IMR-90 (cell line): Measurements from ENCODE around the gene RUNX1. TPM values are rescaled to one million over a fixed set of nuclear protein-coding genes. Genes with fewer than 3 reads are reported as not detected.
A peak's percentile ranks its signal among the peaks of the same experiment; 100 is the strongest.

Source experiments
- ATAC-seq: fragments of 200-7000 bp; cut with Tn5 transposase; 2 replicates; pipeline ENCODE4 v1.9.1; 2020; ENCODE audit warnings: low read depth, mild to moderate bottlenecking, moderate library complexity
- BruUV-seq: library from RNA; stranded (reverse); fragments of 400-500 nt; replicated peaks from 2 replicates; lab custom pipeline; 2021; lab: Mats Ljungman, UMichigan
- CTCF ChIA-PET: fragments of 300-600 bp; formaldehyde crosslinking; extraction: SDS; loops from one replicate; lab custom pipeline; 2021; ENCODE audit warnings: antibody characterized with exemption; lab: Yijun Ruan, JAX
- POLR2A ChIA-PET: fragments of 300-600 bp; sonication (Branson Sonifier 250); formaldehyde crosslinking; loops from one replicate; lab custom pipeline; 2022; ENCODE audit warnings: antibody characterized with exemption; ENCODE audit not compliant: unreplicated experiment; lab: Charles Lee
- DNase-seq: peaks from one replicate; pipeline ENCODE4 v3.0.0; 2013
- H2AFZ ChIP-seq: replicated peaks from 2 replicates; pipeline ENCODE3; 2013; ENCODE audit warnings: low read length, mild to moderate bottlenecking; ENCODE audit not compliant: poor library complexity
- H2AK5ac ChIP-seq: 2 replicates; pipeline ENCODE4 v1.6.1; 2013; ENCODE audit warnings: low read depth, low read length, inconsistent platforms
- H2AK9ac ChIP-seq: replicated peaks from 2 replicates; pipeline ENCODE3; 2013; ENCODE audit warnings: mild to moderate bottlenecking, low read depth, low read length, moderate library complexity; ENCODE audit not compliant: poor library complexity
- H2BK120ac ChIP-seq: 2 replicates; pipeline ENCODE4 v1.6.1; 2013; ENCODE audit warnings: low read depth, low read length, inconsistent platforms
- H2BK15ac ChIP-seq: 3 replicates; pipeline ENCODE4 v1.6.1; 2013; ENCODE audit warnings: low read depth, low read length, inconsistent platforms
- H2BK20ac ChIP-seq: 2 replicates; pipeline ENCODE4 v1.6.1; 2013; ENCODE audit warnings: low read depth, mild to moderate bottlenecking, inconsistent platforms, low read length, moderate library complexity
- H2BK5ac ChIP-seq: 2 replicates; pipeline ENCODE4 v1.6.1; 2013; ENCODE audit warnings: mild to moderate bottlenecking, low read depth, low read length, inconsistent platforms; ENCODE audit not compliant: poor library complexity, severe bottlenecking
- H3K14ac ChIP-seq: replicated peaks from 2 replicates; pipeline ENCODE4 v1.6.1; 2013; ENCODE audit warnings: low read depth, low read length, inconsistent platforms
- H3K18ac ChIP-seq: 2 replicates; pipeline ENCODE4 v1.6.1; 2013; ENCODE audit warnings: low read depth, low read length, control low read depth
- H3K23ac ChIP-seq: 2 replicates; pipeline ENCODE4 v1.6.1; 2013; ENCODE audit warnings: low read depth, low read length, inconsistent platforms
- H3K27ac ChIP-seq: 2 replicates; pipeline ENCODE4 v1.5.1; 2013; ENCODE audit warnings: mild to moderate bottlenecking, control low read depth, low read length; ENCODE audit not compliant: insufficient read depth
- H3K27me3 ChIP-seq: 2 replicates; pipeline ENCODE4 v1.6.1; 2013; ENCODE audit warnings: low read length; ENCODE audit not compliant: control insufficient read depth, insufficient read depth
- H3K36me3 ChIP-seq: 2 replicates; pipeline ENCODE4 v1.6.1; 2013; ENCODE audit warnings: low read length, mixed read lengths; ENCODE audit not compliant: control insufficient read depth, insufficient read depth
- H3K4ac ChIP-seq: 2 replicates; pipeline ENCODE4 v1.6.1; 2013; ENCODE audit warnings: low read depth, low read length, inconsistent platforms
- H3K4me1 ChIP-seq: 2 replicates; pipeline ENCODE4 v1.6.1; 2013; ENCODE audit warnings: low read length, mixed read lengths; ENCODE audit not compliant: control insufficient read depth, insufficient read depth
- H3K4me2 ChIP-seq: 2 replicates; pipeline ENCODE4 v1.6.1; 2013; ENCODE audit warnings: low read depth, mild to moderate bottlenecking, control low read depth, low read length, moderate library complexity
- H3K4me3 ChIP-seq: 2 replicates; pipeline ENCODE4 v1.5.1; 2013; ENCODE audit warnings: low read depth, mild to moderate bottlenecking, control low read depth, low read length, moderate library complexity; ENCODE audit not compliant: insufficient read depth
- H3K56ac ChIP-seq: 2 replicates; pipeline ENCODE4 v1.6.1; 2013; ENCODE audit warnings: low read length, inconsistent platforms; ENCODE audit not compliant: insufficient read depth; ENCODE audit errors: extremely low read depth
- H3K79me1 ChIP-seq, 2 experiments: 2 replicates each; pipeline ENCODE4 v1.6.1; 2013; ENCODE audit warnings: low read length in 2 of 2, inconsistent platforms in 1 of 2, low read depth in 1 of 2
- H3K9ac ChIP-seq: 2 replicates; pipeline ENCODE4 v1.6.1; 2013; ENCODE audit warnings: low read depth, low read length, control low read depth
- H3K9me1 ChIP-seq: 2 replicates; pipeline ENCODE4 v1.6.1; 2013; ENCODE audit warnings: low read length, inconsistent platforms; ENCODE audit not compliant: insufficient read depth
- H3K9me3 ChIP-seq: 2 replicates; pipeline ENCODE4 v1.6.1; 2013; ENCODE audit warnings: low read length; ENCODE audit not compliant: control insufficient read depth, insufficient read depth
- H4K20me1 ChIP-seq: 2 replicates; pipeline ENCODE4 v1.6.1; 2013; ENCODE audit warnings: low read length, inconsistent platforms; ENCODE audit not compliant: insufficient read depth
- H4K5ac ChIP-seq: 2 replicates; pipeline ENCODE4 v1.6.1; 2013; ENCODE audit warnings: mild to moderate bottlenecking, low read depth, low read length, control low read depth
- H4K8ac ChIP-seq, 2 experiments: 2 replicates each; pipeline ENCODE4 v1.6.1; 2013; ENCODE audit warnings: low read depth in 2 of 2, low read length in 2 of 2, control low read depth in 1 of 2, inconsistent platforms in 1 of 2
- H4K91ac ChIP-seq: 2 replicates; pipeline ENCODE4 v1.6.1; 2013; ENCODE audit warnings: low read depth, low read length, inconsistent platforms; ENCODE audit not compliant: insufficient read depth
- CEBPB ChIP-seq: IDR thresholded peaks from 2 replicates; pipeline ENCODE4 v1.6.1; 2012; ENCODE audit warnings: low read depth, low read length, improper control_type of control experiment
- CTCF ChIP-seq: conservative IDR thresholded peaks from 2 replicates; pipeline ENCODE4 v1.5.1; 2012; ENCODE audit warnings: mild to moderate bottlenecking, low read depth, low read length, improper control_type of control experiment
- ELK1 ChIP-seq: fragments of 150-350 bp; IDR thresholded peaks from 2 replicates; pipeline ENCODE4 v1.6.1; 2016; ENCODE audit warnings: low read depth, mild to moderate bottlenecking, low read length, moderate library complexity, borderline replicate concordance
- FOS ChIP-seq: fragments of 150-350 bp; IDR thresholded peaks from 2 replicates; pipeline ENCODE4 v1.6.1; 2016; ENCODE audit warnings: low read depth, low read length
- MAFK ChIP-seq: IDR thresholded peaks from 2 replicates; pipeline ENCODE4 v1.6.1; 2012; ENCODE audit warnings: low read depth, low read length, improper control_type of control experiment
- MXI1 ChIP-seq: IDR thresholded peaks from 2 replicates; pipeline ENCODE4 v1.6.1; 2012; ENCODE audit warnings: low read depth, mild to moderate bottlenecking, low read length, moderate library complexity, borderline replicate concordance
- NFE2L2 ChIP-seq: fragments of 150-350 bp; IDR thresholded peaks from 2 replicates; pipeline ENCODE4 v1.6.1; 2016; ENCODE audit warnings: low read depth, mild to moderate bottlenecking, low read length
- POLR2A ChIP-seq: IDR thresholded peaks from 2 replicates; pipeline ENCODE4 v1.6.1; 2012; ENCODE audit warnings: mild to moderate bottlenecking, low read depth, low read length
- RCOR1 ChIP-seq: IDR thresholded peaks from 2 replicates; pipeline ENCODE4 v1.6.1; 2012; ENCODE audit warnings: mild to moderate bottlenecking, low read length, improper control_type of control experiment; ENCODE audit not compliant: insufficient replicate concordance
- SMC3 ChIP-seq: fragments of 150-350 bp; IDR thresholded peaks from 2 replicates; pipeline ENCODE4 v1.6.1; 2016; ENCODE audit warnings: low read depth, mild to moderate bottlenecking, antibody characterized with exemption, low read length, moderate library complexity
- WGBS, 2 experiments: methylation state at CpG; one replicate each; pipeline versions ENCODE4 v1.1.5 to v1.1.7; 2013; ENCODE audit warnings: missing lambda C conversion rate in 2 of 2; ENCODE audit not compliant: insufficient read length in 1 of 2; ENCODE audit errors: extremely low coverage in 2 of 2; 5-methylcytosine and 5-hydroxymethylcytosine counted together
- dilution Hi-C: fragments of 300-500 bp; cut with HindIII; formaldehyde crosslinking; loops from one replicate; pipeline ENCODE4 v1.14.3; 2018; ENCODE audit warnings: low sequenced_read_pairs; ENCODE audit not compliant: unreplicated experiment
- in situ Hi-C: fragments of 300-500 bp; cut with MboI; formaldehyde crosslinking; loops from 3 replicates; pipeline ENCODE4 v1.14.3; 2019; ENCODE audit warnings: low sequenced_read_pairs, inconsistent platforms, mixed read lengths
- intact Hi-C: fragments of 100-400 bp; cut with micrococcal nuclease; formaldehyde crosslinking; loops from 2 replicates; pipeline ENCODE4 v1.10.0; 2022
- polyA plus RNA-seq, 3 experiments: library from polyadenylated mRNA; depleted of rRNA; stranded (reverse); fragments of >200 nt; gene quantifications; 2 replicates each; pipeline ENCODE4 v1.2.3, GENCODE V29; 2012; ENCODE audit warnings: low replicate concordance in 1 of 3
- total RNA-seq: library from RNA; depleted of rRNA; stranded (reverse); fragments of >200 nt; gene quantifications from 2 replicates; pipeline ENCODE4 v1.2.3, GENCODE V29; 2012

RUNX1 gene
- total and polyA plus RNA-seq, 2 of the 4 experiments (the other 2 are of a cell fraction) = 34.5 to 56.5 TPM

- Histone ChIP-seq H3K23ac (peak overlapping the region; percentile 69), H4K20me1 (peaks cover 35% of the 10 kb centered on the region), H2AK9ac (no peak overlapping the region), H4K8ac (peak overlapping the region; percentile 0 to 60; a peak in 3 of 4 replicates), H2BK5ac (peak overlapping the region; percentile 61), H4K5ac (peak overlapping the region; percentile 34; the same call in 1 of the 2 replicates), H2BK120ac (peak overlapping the region; percentile 13), H2AFZ (no peak overlapping the region), H2BK15ac (peak overlapping the region; percentile 18; the same call in 1 of the 3 replicates), H3K27me3 (no peaks in the 10 kb centered on the region), H3K27ac (peak overlapping the region; percentile 83), H2BK20ac (peak overlapping the region; percentile 12), H2AK5ac (peak overlapping the region; percentile 50; the same call in 1 of the 2 replicates), H3K9me3 (no peaks in the 10 kb centered on the region), H3K18ac (peak overlapping the region; percentile 71), H3K4me1 (peaks cover 22% of the 10 kb centered on the region), H3K9ac (0 out of 2 replicates have a peak overlapping the region, but pooled peaks have one; percentile 7), H3K4me3 (no peak overlapping the region), H3K9me1 (peaks cover 20% of the 10 kb centered on the region), H3K79me1 (peaks cover 36 to 80% of the 10 kb centered on the region in 2 experiments), H3K36me3 (peaks cover 51% of the 10 kb centered on the region), H3K56ac (peak overlapping the region; percentile 17; the same call in 1 of the 2 replicates), H3K14ac (peak overlapping the region; percentile 6), H3K4ac (peak overlapping the region; percentile 47), H4K91ac (peak overlapping the region; percentile 80), H3K4me2 (peak overlapping the region; percentile 32; the same call in 1 of the 2 replicates)
- CTCF ChIA-PET = interaction anchor here (0.6 to 2.2 kb wide), 4 partner anchors 23 to 103 kb away, joined by 3 to 7 read pairs (median 3); no protein-coding TSS in a partner anchor
- dilution Hi-C loops (no loop called here), in situ Hi-C loops (no loop called here), intact Hi-C loops (no loop called here)
- POLR2A ChIA-PET = no interaction called here
- BruUV-seq = no TSS peak
- TF ChIP-seq POLR2A (no peak), NFE2L2 (0 out of 2 replicates have a peak, but pooled peaks have one; percentile 5), MAFK (peak; percentile 54; the same call in 1 of the 2 replicates), MXI1 (no peak), SMC3 (no peak), FOS (no peak), RCOR1 (no peak), ELK1 (no peak), CEBPB (peak; percentile 96), CTCF (no peak)
- ATAC-seq (peak; percentile 69), DNase-seq (peak; percentile 77)
- 83% methylated on average over 1 of the region's 7 CpGs; no CpG with 5 or more reads in 1 of the 2 experiments for WGBS, 2 experiments
Measured at GRCh38 chr21:34795548-34796180, 253.4 kb downstream of the RUNX1 start.
